Measurements from ENCODE around the gene KRTAP10-1. TPM values are rescaled to one million over a fixed set of nuclear protein-coding genes. Genes with fewer than 3 reads are reported as not detected.

Gene KRTAP10-1
- total RNA-seq, 2 donors from 2014 or later = not detected

DNA sequence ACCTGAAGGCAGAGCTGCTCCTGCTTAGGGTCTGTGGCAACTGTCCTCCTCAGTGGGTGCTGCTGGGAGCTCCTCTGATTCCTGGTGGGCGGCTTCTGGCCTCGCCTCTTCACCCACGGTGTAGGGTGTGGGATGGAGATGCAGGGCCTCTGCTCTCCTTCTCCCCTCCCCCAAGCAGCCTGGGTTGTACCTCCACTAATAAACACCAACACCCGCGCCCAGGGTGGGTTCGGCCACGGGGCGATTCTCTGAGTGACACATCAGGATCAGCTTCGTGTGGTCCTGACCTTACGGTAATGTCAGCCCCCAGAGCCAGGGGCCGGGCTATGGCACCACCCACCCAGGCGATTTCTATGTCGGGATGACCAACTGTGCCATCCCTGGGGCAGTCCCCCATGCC is 23.7 kb downstream of the KRTAP10-1 start:
- no peaks in the 10 kb centered on the region for H3K4me1 ChIP-seq (ENCODE audit: control insufficient read depth, insufficient read depth, low read length)
- no peaks in the 10 kb centered on the region for H3K36me3 ChIP-seq (ENCODE audit: control insufficient read depth, insufficient read depth, low read length)
- H3K27me3 ChIP-seq (ENCODE audit: control insufficient read depth, insufficient read depth, low read length, poor library complexity, severe bottlenecking) = no peaks in the 10 kb centered on the region
- Mint-ChIP-seq H3K27ac (no peak overlapping the region), H3K4me3 (no peak overlapping the region), H3K36me3 (ENCODE audit: low read depth) (no peaks in the 10 kb centered on the region), H3K9me3 (peaks cover 2% of the 10 kb centered on the region), H3K4me1 (no peaks in the 10 kb centered on the region), H3K27me3 (ENCODE audit: insufficient read depth) (no peaks in the 10 kb centered on the region)
- H3K9me3 ChIP-seq (ENCODE audit: control insufficient read depth, low read length) = no peaks in the 10 kb centered on the region
- TF ChIP-seq CTCF (conservative IDR thresholded peaks at IDR 0.05) = no peak
- no peak overlapping the region for H3K9ac ChIP-seq (ENCODE audit: extremely low read depth, low read length, poor library complexity, severe bottlenecking)
- H3K27ac ChIP-seq (ENCODE audit: low read depth, low read length) = no peak overlapping the region
- no peak for DNase-seq
- no peak overlapping the region for H3K4me3 ChIP-seq (ENCODE audit: low read length)
- 93 to 96% methylated on average over 7 to 12 of the region's 13 CpGs for WGBS, 2 experiments (ENCODE audit: insufficient coverage in 1 of 2, insufficient read length in 1 of 2)

GRCh38 chr21:44515359-44516165 is 24.4 kb downstream of the KRTAP10-1 start:
- H3K27ac Mint-ChIP-seq = no peak overlapping the region
- WGBS, 2 experiments (ENCODE audit: insufficient coverage in 1 of 2, insufficient read length in 1 of 2) = 93% methylated on average over 22 to 32 of the region's 32 CpGs

GRCh38 chr21:44514746-44515358 is 25.1 kb downstream of the KRTAP10-1 start:
- no peak overlapping the region for H3K9ac ChIP-seq (ENCODE audit: extremely low read depth, low read length, poor library complexity, severe bottlenecking)

More at GRCh38 chr21:44515359-44516165, 24.4 kb downstream of the KRTAP10-1 start:
- H3K36me3 Mint-ChIP-seq (ENCODE audit: low read depth) = no peaks in the 10 kb centered on the region
- Histone ChIP-seq H3K4me1 (ENCODE audit: control insufficient read depth, insufficient read depth, low read length) (no peaks in the 10 kb centered on the region), H3K9me3 (ENCODE audit: control insufficient read depth, low read length) (no peaks in the 10 kb centered on the region), H3K4me3 (ENCODE audit: low read length) (no peak overlapping the region), H3K36me3 (ENCODE audit: control insufficient read depth, insufficient read depth, low read length) (no peaks in the 10 kb centered on the region), H3K27me3 (ENCODE audit: control insufficient read depth, insufficient read depth, low read length, poor library complexity, severe bottlenecking) (no peaks in the 10 kb centered on the region), H3K9ac (ENCODE audit: extremely low read depth, low read length, poor library complexity, severe bottlenecking) (no peak overlapping the region), H3K27ac (ENCODE audit: low read depth, low read length) (no peak overlapping the region)
- no peaks in the 10 kb centered on the region for H3K4me1 Mint-ChIP-seq
- H3K27me3 Mint-ChIP-seq (ENCODE audit: insufficient read depth) = no peaks in the 10 kb centered on the region
- H3K9me3 Mint-ChIP-seq = peaks cover 2% of the 10 kb centered on the region
- no peak for TF ChIP-seq CTCF (conservative IDR thresholded peaks at IDR 0.05)
- no peak overlapping the region for H3K4me3 Mint-ChIP-seq
- DNase-seq = no peak

More at GRCh38 chr21:44514746-44515358, 25.1 kb downstream of the KRTAP10-1 start:
- no peak overlapping the region for H3K27ac ChIP-seq (ENCODE audit: low read depth, low read length)
- no peak for DNase-seq
- Mint-ChIP-seq H3K4me1 (no peaks in the 10 kb centered on the region), H3K27me3 (ENCODE audit: insufficient read depth) (no peaks in the 10 kb centered on the region), H3K36me3 (ENCODE audit: low read depth) (peaks cover under 1% of the 10 kb centered on the region), H3K9me3 (peaks cover 2% of the 10 kb centered on the region), H3K4me3 (no peak overlapping the region), H3K27ac (no peak overlapping the region)
- TF ChIP-seq CTCF (conservative IDR thresholded peaks at IDR 0.05) = no peak
- H3K9me3 ChIP-seq (ENCODE audit: control insufficient read depth, low read length) = no peaks in the 10 kb centered on the region
- no peak overlapping the region for H3K4me3 ChIP-seq (ENCODE audit: low read length)
- no peaks in the 10 kb centered on the region for H3K27me3 ChIP-seq (ENCODE audit: control insufficient read depth, insufficient read depth, low read length, poor library complexity, severe bottlenecking)
- H3K36me3 ChIP-seq (ENCODE audit: control insufficient read depth, insufficient read depth, low read length) = no peaks in the 10 kb centered on the region
- 94 to 97% methylated on average over 4 to 11 of the region's 11 CpGs for WGBS, 2 experiments (ENCODE audit: insufficient coverage in 1 of 2, insufficient read length in 1 of 2)
- H3K4me1 ChIP-seq (ENCODE audit: control insufficient read depth, insufficient read depth, low read length) = no peaks in the 10 kb centered on the region

Data from endodermal cell (in vitro differentiated cells).